Hematopoietic multipotent progenitor cell (in vitro differentiated cells): ENCODE results near the gene TXNDC11. TPM values are rescaled to one million over a fixed set of nuclear protein-coding genes. Genes with fewer than 3 reads are reported as not detected.

Experiments
- DNase-seq, 3 donors: peaks; one replicate each; pipeline ENCODE4 v3.0.0-alpha.2; 2011 to 2015; ENCODE audit warnings: low read depth in 2 of 3, low spot score in 2 of 3
- total RNA-seq: library from RNA; depleted of rRNA; stranded (reverse); fragments of >200 nt; gene quantifications from one replicate; pipeline ENCODE4 v1.2.3, GENCODE V29; 2012

The TXNDC11 gene
- total RNA-seq, 1 donor, result 35.0 TPM

- DNase-seq, result no peak
Measured at GRCh38 chr16:11721781-11722467, 20.7 kb downstream of the TXNDC11 start.

DNA sequence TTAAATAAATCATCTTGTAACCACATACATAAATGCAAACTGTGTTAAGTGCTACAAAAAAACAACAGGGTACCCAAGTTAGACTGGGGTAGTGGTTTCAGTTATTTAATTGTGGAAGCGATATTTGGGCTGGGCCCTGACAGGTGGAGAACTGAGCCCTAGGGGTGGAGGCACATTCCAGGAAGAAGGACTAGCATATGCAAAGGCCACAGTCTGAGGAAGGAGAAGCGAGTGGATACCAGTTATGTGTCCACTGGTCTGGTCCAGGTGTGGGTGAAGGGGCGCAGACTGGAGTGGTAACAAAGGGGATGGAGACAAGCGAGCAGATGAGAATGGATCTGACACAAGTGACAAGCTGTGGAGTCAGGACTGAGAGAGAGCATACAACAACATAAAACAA lies 22.9 kb downstream of the TXNDC11 start:
- DNase-seq, result no peak

- no peak for DNase-seq
Measured at GRCh38 chr16:11719171-11719570, 23.5 kb downstream of the TXNDC11 start.

DNA sequence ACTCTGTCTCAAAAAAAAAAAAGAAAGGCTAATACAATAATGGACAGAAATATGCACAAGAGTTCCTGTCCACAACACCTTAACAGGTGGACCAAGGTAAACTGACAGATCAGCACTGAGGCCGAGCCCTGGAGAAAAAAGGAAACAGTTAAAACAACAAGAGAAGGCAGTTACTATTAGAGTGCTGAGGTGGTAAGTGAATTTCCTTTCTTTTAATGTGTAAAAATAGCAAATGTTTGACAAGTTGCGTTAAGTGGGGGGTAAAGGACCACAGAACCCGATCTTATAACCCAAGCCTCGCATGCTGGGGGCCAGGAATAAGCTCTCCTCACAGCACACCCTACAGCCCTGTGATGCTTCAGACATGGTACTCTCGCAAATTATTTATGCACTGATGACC lies 24.8 kb downstream of the TXNDC11 start:
- DNase-seq, result no peak

DNA sequence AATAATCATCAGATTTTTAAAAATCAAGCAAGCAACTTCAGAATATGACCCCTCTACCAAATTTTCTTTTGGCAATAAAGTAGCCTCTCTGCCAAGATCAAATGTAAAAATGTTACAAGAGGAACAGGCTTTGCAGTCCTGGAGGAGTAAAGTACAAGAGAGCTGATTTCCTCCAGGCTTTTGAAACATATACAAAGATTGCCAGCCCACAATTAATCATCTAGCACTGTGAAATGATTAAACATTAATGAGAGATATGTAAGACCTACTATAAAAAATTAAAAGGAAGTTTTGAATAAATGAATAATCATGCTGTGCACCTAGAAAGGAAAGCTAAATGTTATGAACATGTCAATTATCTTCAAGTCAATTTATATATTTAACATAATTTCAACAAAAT lies 26.3 kb downstream of the TXNDC11 start:
- no peak for DNase-seq

DNA sequence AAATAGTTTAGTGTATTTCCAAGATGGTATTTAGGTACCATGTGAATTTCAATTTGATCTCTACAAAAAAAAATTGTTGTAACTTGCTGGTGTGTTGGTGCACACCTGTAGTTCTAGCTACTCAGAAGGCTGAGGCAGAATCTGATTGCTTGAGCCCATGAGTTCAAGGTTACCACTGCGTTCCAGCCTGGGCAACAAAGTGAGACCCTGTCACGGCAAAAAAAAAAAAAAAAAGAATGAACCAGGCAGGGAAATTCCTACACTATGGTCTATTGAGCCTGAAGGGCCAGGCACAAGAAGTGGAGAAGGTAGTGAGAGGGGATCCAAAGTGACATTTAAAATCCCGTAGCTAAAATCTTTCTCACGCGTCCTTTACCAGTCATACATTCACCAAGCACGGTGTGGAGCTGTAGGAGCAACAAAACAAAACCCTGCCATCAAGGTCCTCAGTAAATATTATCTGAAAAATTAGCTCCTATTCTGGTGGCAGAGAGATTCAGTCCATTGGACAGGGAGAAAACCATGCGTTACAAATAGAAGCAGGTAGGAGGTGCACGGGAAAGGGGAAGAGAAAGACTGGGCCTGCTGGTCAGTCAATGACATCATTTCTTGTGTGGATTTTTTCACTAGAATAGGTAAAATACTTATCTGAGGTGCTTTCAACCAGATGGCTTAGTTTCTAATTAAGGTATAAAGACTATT lies 27.3 kb downstream of the TXNDC11 start:
- DNase-seq, result no peak

DNA sequence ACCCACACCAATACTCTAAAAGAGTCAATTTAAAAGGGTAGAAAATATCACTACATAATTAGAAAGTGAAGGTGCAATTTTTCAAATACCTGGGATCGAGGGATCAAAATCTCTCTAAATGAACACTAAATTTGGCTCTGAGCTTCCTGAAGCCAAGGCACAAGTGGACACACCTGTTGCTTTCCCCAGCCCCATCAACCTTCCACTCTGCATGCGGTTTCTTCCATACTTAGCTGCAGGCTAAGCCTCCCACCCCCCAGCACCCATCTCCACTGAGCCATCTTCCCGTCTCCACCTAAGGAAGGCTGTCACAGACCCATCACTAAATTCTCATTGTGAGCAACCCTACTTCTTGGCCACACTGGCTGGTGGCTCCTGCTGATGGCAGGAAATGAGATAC lies 30.5 kb downstream of the TXNDC11 start:
- no peak for DNase-seq

DNA sequence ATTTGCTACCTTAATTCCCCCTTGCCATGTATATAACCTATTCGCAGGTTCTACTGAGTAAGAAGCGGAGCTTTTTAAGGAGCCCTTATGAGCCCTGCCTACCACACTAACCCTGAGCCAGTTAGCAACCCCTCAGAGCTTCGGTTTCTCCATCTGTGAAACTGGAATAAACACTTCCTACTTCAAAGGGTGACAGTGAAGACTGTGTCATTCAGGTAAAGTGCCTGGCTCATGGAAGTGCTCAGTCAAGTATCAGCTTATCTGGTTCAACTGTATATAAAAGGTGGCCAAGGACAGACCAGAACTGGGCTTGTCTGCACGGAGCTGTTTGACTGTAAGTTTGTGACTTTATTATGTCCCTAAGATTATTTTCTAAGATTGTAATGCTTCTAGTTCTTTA lies 31.0 kb downstream of the TXNDC11 start:
- DNase-seq, result no peak

DNA sequence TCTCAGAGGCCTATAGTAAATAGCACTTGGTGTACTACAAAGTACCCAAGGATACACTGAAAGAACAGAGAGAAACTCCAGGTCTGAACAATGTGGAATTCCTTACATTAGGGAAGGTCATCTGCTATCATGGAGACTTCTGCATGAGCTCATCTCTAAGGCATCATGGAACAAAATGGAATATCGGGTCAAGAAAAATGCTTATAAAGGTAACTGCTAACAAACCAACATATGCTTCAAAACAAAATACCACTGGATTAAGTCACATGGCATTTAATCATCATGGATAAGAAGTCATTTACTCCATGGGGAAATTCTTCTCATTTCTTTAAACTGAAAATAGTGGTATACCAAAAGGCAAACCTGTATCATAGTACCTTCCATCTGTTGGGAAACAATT lies 34.2 kb downstream of the TXNDC11 start:
- DNase-seq, result no peak

- DNase-seq, result no peak
Measured at GRCh38 chr16:11707679-11708197, 34.9 kb downstream of the TXNDC11 start.

- DNase-seq, result no peak
Measured at GRCh38 chr16:11706180-11706742, 36.4 kb downstream of the TXNDC11 start.

- DNase-seq, result no peak
Measured at GRCh38 chr16:11705311-11706025, 37.2 kb downstream of the TXNDC11 start.

DNA sequence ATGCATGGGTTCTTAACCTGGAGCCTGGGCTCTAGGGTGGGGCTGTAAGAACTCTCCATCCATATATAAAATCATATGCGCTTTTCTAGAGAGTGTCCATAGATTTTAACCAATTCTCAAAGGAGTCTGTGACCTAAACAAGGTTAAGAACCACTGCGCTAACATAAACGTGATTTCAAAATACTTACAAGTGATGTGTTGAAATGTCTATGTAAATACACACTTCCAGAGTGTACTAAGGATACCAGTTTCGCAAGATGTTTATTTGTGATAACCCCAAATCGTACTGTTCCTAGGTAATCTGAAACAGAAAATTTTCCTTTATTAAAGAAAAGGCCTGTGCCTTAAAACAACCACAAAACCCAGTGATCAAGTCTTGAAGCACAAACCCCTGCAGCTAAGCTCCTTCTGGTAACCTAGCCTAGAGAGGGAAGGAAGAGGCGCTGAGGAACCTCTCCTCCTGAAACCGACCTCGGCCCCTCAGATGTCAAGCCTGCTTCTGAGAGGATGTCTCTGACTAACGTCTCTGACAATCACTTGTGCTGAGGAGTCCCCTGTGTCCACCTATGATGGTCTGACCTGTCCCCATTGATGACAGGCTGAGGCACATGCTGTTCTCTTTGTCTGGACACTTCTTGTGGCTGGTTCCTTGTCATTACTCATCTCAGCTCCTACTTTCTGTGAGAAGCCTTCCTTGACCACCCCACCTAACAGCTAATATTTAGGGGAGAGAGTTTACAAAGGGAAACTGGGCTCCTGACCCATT lies 42.2 kb downstream of the TXNDC11 start:
- DNase-seq, result peak in 1 of 3 donors; percentile 26

- DNase-seq, result no peak
Measured at GRCh38 chr16:11699234-11699894, 43.3 kb downstream of the TXNDC11 start.

DNA sequence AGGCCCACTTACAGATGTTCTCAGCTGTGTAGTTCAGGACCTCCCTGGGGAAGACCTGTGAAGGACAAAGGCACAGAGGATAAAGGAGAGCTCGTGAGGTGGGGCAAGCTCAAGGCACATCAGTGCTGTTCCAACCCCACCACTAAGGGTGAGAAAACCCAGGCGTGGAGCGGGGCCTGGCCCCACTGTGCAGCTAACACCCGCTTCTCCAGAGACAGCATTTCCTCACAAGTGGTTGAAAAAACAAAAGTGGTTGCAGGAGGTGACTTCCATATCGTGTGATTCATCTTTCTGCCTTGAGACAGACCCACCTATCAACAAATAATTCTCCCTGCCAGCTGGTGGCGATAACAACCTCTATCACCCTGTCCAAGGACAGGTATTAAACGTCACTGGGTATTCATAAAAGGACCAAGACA lies 44.4 kb downstream of the TXNDC11 start:
- no peak for DNase-seq

- no peak for DNase-seq
Measured at GRCh38 chr16:11697319-11697718, 45.3 kb downstream of the TXNDC11 start.

GRCh38 chr16:11696266-11697012 lies 46.2 kb downstream of the TXNDC11 start:
- DNase-seq, result no peak

- DNase-seq, result no peak
Measured at GRCh38 chr16:11692651-11693050, 50.0 kb downstream of the TXNDC11 start.

GRCh38 chr16:11692171-11692570 lies 50.5 kb downstream of the TXNDC11 start:
- no peak for DNase-seq
